ENCODE measurements around the gene PITX3. TPM values are rescaled to one million over a fixed set of nuclear protein-coding genes. Genes with fewer than 3 reads are reported as not detected.
"Not testable (repeated sequence)": the region's sequence is repeated elsewhere in the genome, so short reads cannot be mapped to it uniquely, and the experiment has no call there.

Gene PITX3
- total RNA-seq, 1 experiment from 2014 or later = 1.9 TPM

DNA sequence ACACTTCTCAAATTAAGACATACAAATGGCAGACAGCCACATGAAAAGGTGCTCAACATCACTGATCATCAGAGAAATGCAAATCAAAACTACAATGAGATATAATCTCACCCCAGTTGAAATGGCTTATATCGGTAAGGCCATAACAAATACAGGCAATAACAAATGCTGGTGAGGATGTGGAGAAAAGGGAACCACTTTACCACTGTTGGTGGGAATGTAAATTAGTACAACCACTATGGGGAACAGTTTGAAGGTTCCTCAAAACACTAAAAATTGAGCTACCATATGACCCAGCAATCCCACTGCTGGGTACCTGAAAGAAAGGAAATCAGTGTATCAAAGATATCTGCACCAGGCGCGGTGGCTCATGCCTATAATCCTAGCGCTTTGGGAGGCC, 27.7 kb downstream of the PITX3 start:
- H3K9me2 ChIP-seq (ENCODE audit: insufficient read depth); BruUV-seq (replicated peaks); H3K79me2 ChIP-seq (ENCODE audit: insufficient read depth, low read length); H3K9me3 ChIP-seq (ENCODE audit: control insufficient read depth in 1 of 2, insufficient read depth in 1 of 2, low read depth in 1 of 2, low read length in 2 of 2); DNase-seq (ENCODE audit: low read depth, low spot score); H3K36me3 ChIP-seq (ENCODE audit: control insufficient read depth in 1 of 2, insufficient read depth in 2 of 2, low read length in 2 of 2); H2AFZ ChIP-seq (ENCODE audit: low read depth, low read length, poor library complexity, severe bottlenecking); H4K20me1 ChIP-seq (ENCODE audit: insufficient read depth); H3K4me3 ChIP-seq (replicated peaks in 1 of 2; ENCODE audit: low read depth in 1 of 2, low read length in 2 of 2); ATAC-seq; H3K27ac ChIP-seq (ENCODE audit: low read depth, low read length); H3K4me2 ChIP-seq (ENCODE audit: low read length); H3K27me3 ChIP-seq (ENCODE audit: insufficient read depth, low read length); H3K9ac ChIP-seq (ENCODE audit: low read length); intact Hi-C loops (cut with micrococcal nuclease); H3K4me1 ChIP-seq (ENCODE audit: control insufficient read depth in 1 of 2, insufficient read depth in 2 of 2, low read length in 2 of 2); POLR2A ChIA-PET; RAD21 ChIA-PET (ENCODE audit: low non-redundant PET in 1 of 2, low total read pairs in 2 of 2, uncharacterized antibody in 2 of 2, unreplicated experiment in 2 of 2): not testable (repeated sequence)
- CTCF ChIA-PET = interaction anchor here (1.3 kb wide), 2 partner anchors 13 to 44 kb away, joined by 3 to 5 read pairs; no protein-coding TSS in a partner anchor

GRCh38 chr10:102211615-102212299, 29.6 kb downstream of the PITX3 start:
- H3K4me2 ChIP-seq (ENCODE audit: low read length) = no peak overlapping the region
- H2AFZ ChIP-seq (ENCODE audit: low read depth, low read length, poor library complexity, severe bottlenecking) = no peak overlapping the region
- BruUV-seq (replicated peaks) = no TSS peak
- H3K4me3 ChIP-seq (replicated peaks in 1 of 2; ENCODE audit: low read depth in 1 of 2, low read length in 2 of 2) = no peak overlapping the region
- ChIA-PET POLR2A (no interaction called here), CTCF (interaction anchor here (1.7 to 1.8 kb wide), 2 partner anchors 19 to 42 kb away, joined by 5 to 7 read pairs; no protein-coding TSS in a partner anchor), RAD21 (ENCODE audit: low non-redundant PET in 1 of 2, low total read pairs in 2 of 2, uncharacterized antibody in 2 of 2, unreplicated experiment in 2 of 2) (no interaction called here)
- H3K9ac ChIP-seq (ENCODE audit: low read length) = no peak overlapping the region
- intact Hi-C loops (cut with micrococcal nuclease) = no loop called here
- no peaks in the 10 kb centered on the region for H3K9me3 ChIP-seq (ENCODE audit: control insufficient read depth in 1 of 2, insufficient read depth in 1 of 2, low read depth in 1 of 2, low read length in 2 of 2)
- ATAC-seq (no peak), DNase-seq (ENCODE audit: low read depth, low spot score) (no peak)
- no peaks in the 10 kb centered on the region for H3K9me2 ChIP-seq (ENCODE audit: insufficient read depth)
- no peak overlapping the region for H3K27ac ChIP-seq (ENCODE audit: low read depth, low read length)
- H4K20me1 ChIP-seq (ENCODE audit: insufficient read depth) = no peaks in the 10 kb centered on the region
- TF ChIP-seq TCF7L2 (IDR thresholded peaks at IDR 0.05; ENCODE audit: borderline replicate concordance, extremely low read depth, insufficient read depth, insufficient read length) (no peak), EZH2phosphoT487 (IDR thresholded peaks at IDR 0.05; ENCODE audit: borderline replicate concordance) (no peak), FOSL1 (IDR thresholded peaks at IDR 0.05; ENCODE audit: low read depth) (no peak), YY1 (IDR thresholded peaks at IDR 0.05; ENCODE audit: extremely low read depth, insufficient replicate concordance, low read depth, low read length) (no peak), SP1 (IDR thresholded peaks at IDR 0.05; ENCODE audit: low read depth) (no peak)
- H3K27me3 ChIP-seq (ENCODE audit: insufficient read depth, low read length) = no peaks in the 10 kb centered on the region
- H3K36me3 ChIP-seq (ENCODE audit: control insufficient read depth in 1 of 2, insufficient read depth in 2 of 2, low read length in 2 of 2) = no peaks in the 10 kb centered on the region
- H3K79me2 ChIP-seq (ENCODE audit: insufficient read depth, low read length) = no peaks in the 10 kb centered on the region
- no peaks in the 10 kb centered on the region for H3K4me1 ChIP-seq (ENCODE audit: control insufficient read depth in 1 of 2, insufficient read depth in 2 of 2, low read length in 2 of 2)

Data from HCT116 (cell line).